Measurements from ENCODE around the gene ZDHHC6. TPM values are rescaled to one million over a fixed set of nuclear protein-coding genes. Genes with fewer than 3 reads are reported as not detected.

The ZDHHC6 gene
- total RNA-seq, 1 donor from 2014 or later: 36.4 TPM

DNA sequence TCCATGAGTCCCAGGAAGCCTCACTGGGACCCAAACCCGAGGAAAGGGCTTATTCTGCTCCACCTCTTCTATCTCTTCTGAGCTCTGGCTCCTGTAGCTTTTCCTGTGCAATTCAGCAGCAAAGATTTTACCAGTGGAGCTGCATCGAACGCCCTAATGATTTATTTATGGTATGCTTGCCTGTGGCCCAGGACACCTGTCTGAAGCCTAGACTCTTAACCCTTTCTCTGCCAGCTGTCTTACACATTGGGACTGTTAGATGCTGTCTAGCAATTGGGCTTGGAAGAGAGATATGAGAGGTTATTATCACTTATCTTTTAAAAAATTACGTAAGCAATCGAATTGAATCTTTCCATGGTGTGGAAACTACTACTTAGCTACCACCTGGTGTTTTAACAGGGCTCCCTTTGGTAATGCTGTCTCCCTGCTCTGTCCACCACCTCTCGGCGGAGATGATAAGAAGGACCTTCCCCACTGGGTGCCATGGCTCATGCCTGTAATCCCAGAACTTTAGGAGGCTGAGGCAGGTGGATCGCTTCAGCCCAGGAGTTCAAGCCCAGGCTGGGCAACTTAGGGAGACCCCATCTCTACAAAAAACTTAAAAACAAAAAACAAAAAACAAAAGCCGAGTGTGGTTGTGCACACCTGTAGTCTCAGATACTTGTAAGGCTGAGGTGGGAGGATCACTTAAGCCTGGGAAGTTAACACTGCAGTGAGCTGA lies 64.0 kb downstream of the ZDHHC6 start:
- intact Hi-C loops (cut with DNase I): no loop called here
- ATAC-seq (no peak), DNase-seq (no peak)
- TF ChIP-seq, protein P1, sequence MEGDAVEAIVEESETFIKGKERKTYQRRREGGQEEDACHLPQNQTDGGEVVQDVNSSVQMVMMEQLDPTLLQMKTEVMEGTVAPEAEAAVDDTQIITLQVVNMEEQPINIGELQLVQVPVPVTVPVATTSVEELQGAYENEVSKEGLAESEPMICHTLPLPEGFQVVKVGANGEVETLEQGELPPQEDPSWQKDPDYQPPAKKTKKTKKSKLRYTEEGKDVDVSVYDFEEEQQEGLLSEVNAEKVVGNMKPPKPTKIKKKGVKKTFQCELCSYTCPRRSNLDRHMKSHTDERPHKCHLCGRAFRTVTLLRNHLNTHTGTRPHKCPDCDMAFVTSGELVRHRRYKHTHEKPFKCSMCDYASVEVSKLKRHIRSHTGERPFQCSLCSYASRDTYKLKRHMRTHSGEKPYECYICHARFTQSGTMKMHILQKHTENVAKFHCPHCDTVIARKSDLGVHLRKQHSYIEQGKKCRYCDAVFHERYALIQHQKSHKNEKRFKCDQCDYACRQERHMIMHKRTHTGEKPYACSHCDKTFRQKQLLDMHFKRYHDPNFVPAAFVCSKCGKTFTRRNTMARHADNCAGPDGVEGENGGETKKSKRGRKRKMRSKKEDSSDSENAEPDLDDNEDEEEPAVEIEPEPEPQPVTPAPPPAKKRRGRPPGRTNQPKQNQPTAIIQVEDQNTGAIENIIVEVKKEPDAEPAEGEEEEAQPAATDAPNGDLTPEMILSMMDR (IDR thresholded peaks at IDR 0.05): no peak
- Histone ChIP-seq H3K4me3 (no peak overlapping the region), H3K9me3 (no peaks in the 10 kb centered on the region), H3K36me3 (peaks cover 9% of the 10 kb centered on the region), H3K27me3 (ENCODE audit: low read depth) (no peaks in the 10 kb centered on the region), H3K4me1 (peaks cover 20% of the 10 kb centered on the region), H3K27ac (no peak overlapping the region)

Other genes with a start within 250 kb of the ZDHHC6 start
- not detected for gene TECTB, start 163.5 kb downstream of the ZDHHC6 start, total RNA-seq
- 81.1 TPM for gene ACSL5, start 72.8 kb downstream of the ZDHHC6 start, total RNA-seq
- gene VTI1A, start 301 bp upstream of the ZDHHC6 start, total RNA-seq: 36.9 TPM